Endothelial cell of umbilical vein (primary cell): ENCODE results near the gene MCC. TPM values are rescaled to one million over a fixed set of nuclear protein-coding genes. Genes with fewer than 3 reads are reported as not detected.

ENCODE experiments used
- BruUV-seq: library from RNA; stranded (reverse); fragments of 400-500 nt; replicated peaks from 2 replicates; lab custom pipeline; 2021; lab: Mats Ljungman, UMichigan
- CTCF ChIA-PET: fragments of 300-600, 350-600 bp; sonication (Branson Sonifier 250); formaldehyde crosslinking; loops from one replicate; lab custom pipeline; 2021; ENCODE audit warnings: antibody characterized with exemption, inconsistent platforms; lab: Charles Lee
- POLR2A ChIA-PET: fragments of 300-600, 350-600 bp; sonication (Branson Sonifier 250); formaldehyde crosslinking; loops from one replicate; lab custom pipeline; 2021; ENCODE audit warnings: antibody characterized with exemption, inconsistent platforms; lab: Charles Lee
- DNase-seq: peaks from one replicate; pipeline ENCODE4 v3.0.0-alpha.2; 2011; ENCODE audit warnings: low read depth, low spot score
- FAIRE-seq: peaks from 2 replicates; lab custom pipeline; 2011; peaks lifted over from hg19 to GRCh38; lab: Jason Lieb, UNC
- H2AFZ ChIP-seq: 2 replicates; pipeline ENCODE4 v1.6.0; 2012; ENCODE audit warnings: low read depth, low read length, control low read depth, inconsistent platforms
- H3K27ac ChIP-seq: 2 replicates; pipeline ENCODE4 v1.5.1; 2011; ENCODE audit warnings: low read depth, mild to moderate bottlenecking, control low read depth, low read length, moderate library complexity; ENCODE audit not compliant: insufficient read depth
- H3K27me3 ChIP-seq, 2 experiments: 2 replicates each; pipeline versions ENCODE4 v1.6.0 to v1.6.1; 2011; ENCODE audit warnings: low read length in 2 of 2, mixed read lengths in 1 of 2; ENCODE audit not compliant: control insufficient read depth in 2 of 2, insufficient read depth in 2 of 2
- H3K36me3 ChIP-seq, 2 experiments: 2 replicates in 1 of 2; 3 replicates in 1 of 2; pipeline ENCODE4 v1.5.1; 2011; ENCODE audit warnings: low read length in 2 of 2, mild to moderate bottlenecking in 1 of 2, moderate library complexity in 1 of 2; ENCODE audit not compliant: control insufficient read depth in 2 of 2, insufficient read depth in 2 of 2; ENCODE audit errors: extremely low read depth in 1 of 2
- H3K4me1 ChIP-seq: 3 replicates; pipeline ENCODE4 v1.5.1; 2011; ENCODE audit warnings: mild to moderate bottlenecking, low read length; ENCODE audit not compliant: control insufficient read depth, insufficient read depth; ENCODE audit errors: extremely low read depth
- H3K4me2 ChIP-seq: 2 replicates; pipeline ENCODE4 v1.6.1; 2011; ENCODE audit warnings: low read length, control low read depth, mixed read lengths; ENCODE audit not compliant: insufficient read depth
- H3K4me3 ChIP-seq, 3 experiments: fragments of 200-600 bp in 1 of 3; sonication (generic), shearing (Covaris generic) in 1 of 3; replicated peaks in 1 of 3; 2 replicates each; pipeline ENCODE4 v1.5.1; 2011 to 2016; ENCODE audit warnings: control low read depth in 3 of 3, low read length in 3 of 3, mild to moderate bottlenecking in 2 of 3, inconsistent platforms in 1 of 3, low read depth in 1 of 3, moderate library complexity in 1 of 3; ENCODE audit not compliant: insufficient read depth in 1 of 3
- H3K79me2 ChIP-seq: 2 replicates; pipeline ENCODE4 v1.6.0; 2012; ENCODE audit warnings: low read length, inconsistent platforms; ENCODE audit not compliant: control insufficient read depth, insufficient read depth
- H3K9ac ChIP-seq: replicated peaks from 2 replicates; pipeline ENCODE3; 2011; ENCODE audit warnings: low read length, control low read depth; ENCODE audit not compliant: insufficient read depth; ENCODE audit errors: extremely low read depth
- H3K9me1 ChIP-seq: replicated peaks from 3 replicates; pipeline ENCODE4 v1.6.0; 2011; ENCODE audit warnings: mild to moderate bottlenecking, low read length; ENCODE audit not compliant: control insufficient read depth, insufficient read depth; ENCODE audit errors: extremely low read depth
- H3K9me3 ChIP-seq: replicated peaks from 2 replicates; pipeline ENCODE4 v1.5.1; 2012; ENCODE audit warnings: low read length, inconsistent platforms; ENCODE audit not compliant: control insufficient read depth, insufficient read depth
- H4K20me1 ChIP-seq: replicated peaks from 2 replicates; pipeline ENCODE3; 2011; ENCODE audit warnings: mild to moderate bottlenecking, low read length; ENCODE audit not compliant: control insufficient read depth, insufficient read depth; ENCODE audit errors: extremely low read depth
- EZH2 ChIP-seq: IDR thresholded peaks from 2 replicates; pipeline ENCODE4 v1.6.1; 2012; ENCODE audit warnings: borderline replicate concordance, low read depth, mild to moderate bottlenecking, moderate library complexity, low read length, inconsistent platforms; ENCODE audit not compliant: severe bottlenecking
- FOS ChIP-seq: IDR thresholded peaks from 2 replicates; pipeline ENCODE4 v1.6.1; 2011; ENCODE audit warnings: mild to moderate bottlenecking, low read length, moderate library complexity, borderline replicate concordance; ENCODE audit not compliant: insufficient read depth
- GATA2 ChIP-seq: IDR thresholded peaks from 2 replicates; pipeline ENCODE4 v1.7.0; 2011; ENCODE audit warnings: low read depth, mild to moderate bottlenecking, moderate library complexity, mixed read lengths, low read length; ENCODE audit not compliant: insufficient read length, insufficient read depth
- JUN ChIP-seq: IDR thresholded peaks from 2 replicates; pipeline ENCODE4 v1.6.1; 2011; ENCODE audit warnings: borderline replicate concordance, low read depth; ENCODE audit not compliant: insufficient read length, insufficient read depth
- MYC ChIP-seq: IDR thresholded peaks from one replicate; pipeline ENCODE4 v1.6.1; 2011; ENCODE audit warnings: mild to moderate bottlenecking, low read depth, low read length
- POLR2A ChIP-seq: IDR thresholded peaks from 2 replicates; pipeline ENCODE4 v1.6.1; 2012; ENCODE audit warnings: low read depth, mild to moderate bottlenecking, control low read depth, low read length
- POLR2AphosphoS5 ChIP-seq: IDR thresholded peaks from 2 replicates; pipeline ENCODE4 v1.6.1; 2012; ENCODE audit warnings: low read depth, mild to moderate bottlenecking, control low read depth, low read length, moderate library complexity; ENCODE audit not compliant: insufficient read depth
- dilution Hi-C: fragments of 300-500 bp; cut with MboI; formaldehyde crosslinking; loops from one replicate; pipeline ENCODE4 v1.15.0; 2019; ENCODE audit warnings: low sequenced_read_pairs; ENCODE audit not compliant: extremely low pct_ligation_motif_present
- intact Hi-C: fragments of 100-400 bp; cut with micrococcal nuclease; formaldehyde crosslinking; loops from one replicate; pipeline ENCODE4 v1.10.0; 2022
- polyA plus RNA-seq, 4 experiments: library from polyadenylated mRNA; depleted of rRNA in 3 of 4; stranded (reverse) in 3 of 4; unstranded in 1 of 4; fragments of >200 nt; gene quantifications; 2 replicates each; pipeline versions ENCODE4 v1.2.1 to v1.2.3, GENCODE V29; 2011 to 2012; ENCODE audit warnings: missing spikeins in 1 of 4
- total RNA-seq: library from RNA; stranded (reverse); gene quantifications from 2 replicates; pipeline ENCODE4 v1.2.3, GENCODE V29; 2021
- TF ChIP-seq, protein P1 (sequence below), 2 donors: IDR thresholded peaks; 1 replicate in 1 of 2; 2 replicates in 1 of 2; pipeline ENCODE4 v1.5.1; 2011; ENCODE audit warnings: low read length in 2 of 2, mild to moderate bottlenecking in 2 of 2, moderate library complexity in 2 of 2, control low read depth in 1 of 2, inconsistent platforms in 1 of 2, low read depth in 1 of 2; ENCODE audit not compliant: insufficient read depth in 1 of 2; ENCODE audit errors: extremely low read depth in 1 of 2
- TF ChIP-seq, protein P2 (sequence below): IDR thresholded peaks from 2 replicates; pipeline ENCODE4 v1.6.1; 2011; ENCODE audit not compliant: insufficient read depth, insufficient read length

The MCC gene
- total and polyA plus RNA-seq, 2 donors (not counting 3 experiments of a cell fraction or from before 2014, with no cell fraction given), result 6.9 to 27.5 TPM

DNA sequence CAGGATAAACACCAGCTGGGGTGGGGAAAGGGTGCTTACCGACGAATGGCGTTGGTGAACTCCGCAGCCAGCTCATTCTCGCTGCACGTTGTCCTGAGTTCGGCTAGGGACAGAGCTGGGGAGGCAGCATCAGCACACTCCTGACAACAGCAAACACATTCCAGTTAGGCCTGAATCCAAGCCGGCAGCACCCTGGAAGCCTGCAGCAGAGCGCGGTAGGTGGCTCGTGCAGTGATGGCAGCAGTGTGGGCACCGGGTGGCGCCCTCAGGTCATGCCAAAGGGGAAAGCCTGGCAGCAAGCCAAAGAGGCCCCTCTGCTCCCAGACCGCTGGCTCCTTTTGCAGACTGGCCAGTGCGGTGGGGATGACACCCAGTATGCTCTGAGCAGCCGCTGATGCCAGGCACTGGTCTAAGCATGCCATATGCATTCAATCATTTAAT, 444.7 kb downstream of the MCC start:
- H3K9ac ChIP-seq, result no peak overlapping the region
- no peak overlapping the region for H2AFZ ChIP-seq
- CTCF ChIA-PET, result interaction anchor here (0.7 to 1.9 kb wide), 5 partner anchors 16 to 562 kb away, joined by 3 to 12 read pairs (median 5); no protein-coding TSS in a partner anchor
- no TSS peak for BruUV-seq
- DNase-seq, result peak; percentile 17
- H3K9me1 ChIP-seq, result no peaks in the 10 kb centered on the region
- H3K27ac ChIP-seq, result no peak overlapping the region
- TF ChIP-seq POLR2A, result no peak
- TF ChIP-seq, protein P1, sequence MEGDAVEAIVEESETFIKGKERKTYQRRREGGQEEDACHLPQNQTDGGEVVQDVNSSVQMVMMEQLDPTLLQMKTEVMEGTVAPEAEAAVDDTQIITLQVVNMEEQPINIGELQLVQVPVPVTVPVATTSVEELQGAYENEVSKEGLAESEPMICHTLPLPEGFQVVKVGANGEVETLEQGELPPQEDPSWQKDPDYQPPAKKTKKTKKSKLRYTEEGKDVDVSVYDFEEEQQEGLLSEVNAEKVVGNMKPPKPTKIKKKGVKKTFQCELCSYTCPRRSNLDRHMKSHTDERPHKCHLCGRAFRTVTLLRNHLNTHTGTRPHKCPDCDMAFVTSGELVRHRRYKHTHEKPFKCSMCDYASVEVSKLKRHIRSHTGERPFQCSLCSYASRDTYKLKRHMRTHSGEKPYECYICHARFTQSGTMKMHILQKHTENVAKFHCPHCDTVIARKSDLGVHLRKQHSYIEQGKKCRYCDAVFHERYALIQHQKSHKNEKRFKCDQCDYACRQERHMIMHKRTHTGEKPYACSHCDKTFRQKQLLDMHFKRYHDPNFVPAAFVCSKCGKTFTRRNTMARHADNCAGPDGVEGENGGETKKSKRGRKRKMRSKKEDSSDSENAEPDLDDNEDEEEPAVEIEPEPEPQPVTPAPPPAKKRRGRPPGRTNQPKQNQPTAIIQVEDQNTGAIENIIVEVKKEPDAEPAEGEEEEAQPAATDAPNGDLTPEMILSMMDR (IDR thresholded peaks at IDR 0.05; ENCODE audit: extremely low read depth in 1 of 2, insufficient read depth in 1 of 2, low read depth in 1 of 2, low read length in 2 of 2), result peak; percentile 19 to 20
- dilution Hi-C loops, result no loop called here
- H3K4me1 ChIP-seq, result peaks cover 4% of the 10 kb centered on the region
- intact Hi-C loops, result loop anchor here (1.0 to 2.0 kb wide), 3 partner anchors 287 to 563 kb away; partner anchors contain the start of gene YTHDC2
- no peaks in the 10 kb centered on the region for H3K79me2 ChIP-seq
- no peaks in the 10 kb centered on the region for H3K9me3 ChIP-seq
- H3K27me3 ChIP-seq, result no peaks in the 10 kb centered on the region
- no peaks in the 10 kb centered on the region for H4K20me1 ChIP-seq
- peaks cover 0 to 3% of the 10 kb centered on the region in 2 experiments for H3K36me3 ChIP-seq
- H3K4me3 ChIP-seq, result no peak overlapping the region
- POLR2A ChIA-PET, result no interaction called here
- H3K4me2 ChIP-seq, result no peak overlapping the region
- FAIRE-seq, result no peak

DNA sequence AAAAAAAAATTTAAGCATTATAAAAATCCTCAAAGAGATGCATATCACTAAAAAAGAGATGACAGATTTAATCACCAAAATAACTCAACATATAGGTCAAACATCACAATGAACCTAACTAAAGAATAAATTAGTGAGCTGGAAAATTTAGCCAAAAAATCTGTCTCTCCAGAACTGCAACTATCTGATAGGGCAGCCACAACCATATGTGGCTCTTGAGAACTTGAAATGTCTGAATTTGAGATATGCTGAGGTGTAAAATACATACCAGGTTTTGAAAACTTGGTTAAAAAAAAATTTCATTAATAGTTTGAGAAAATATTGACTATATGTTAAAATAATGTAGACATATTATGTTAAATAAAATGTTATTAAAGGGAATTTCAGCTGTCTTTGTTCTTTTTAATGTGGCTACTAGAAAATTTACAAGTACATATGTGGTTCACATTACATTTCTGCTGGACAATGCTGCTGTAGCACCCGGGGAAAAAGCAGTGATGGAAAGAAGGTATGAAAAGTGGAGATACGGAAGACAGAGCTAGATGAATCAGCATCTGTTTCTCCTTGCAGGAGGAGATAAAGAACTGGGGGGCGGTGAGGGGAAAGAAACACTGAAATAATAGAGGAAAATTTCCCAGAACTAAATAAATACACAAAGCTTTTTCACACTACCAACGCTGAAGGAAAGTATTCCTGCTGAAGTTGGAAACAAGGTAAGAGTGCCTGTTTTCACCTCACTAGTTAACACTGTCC, 445.6 kb downstream of the MCC start:
- Histone ChIP-seq H2AFZ (no peak overlapping the region), H4K20me1 (no peaks in the 10 kb centered on the region), H3K9me1 (no peaks in the 10 kb centered on the region), H3K9ac (no peak overlapping the region), H3K79me2 (no peaks in the 10 kb centered on the region), H3K27me3 (no peaks in the 10 kb centered on the region), H3K4me1 (no peaks in the 10 kb centered on the region), H3K4me2 (no peak overlapping the region), H3K36me3 (peaks cover 0 to 3% of the 10 kb centered on the region in 2 experiments), H3K27ac (no peak overlapping the region), H3K4me3 (no peak overlapping the region), H3K9me3 (no peaks in the 10 kb centered on the region)
- ChIA-PET CTCF (interaction anchor here (0.7 to 1.9 kb wide), 6 partner anchors 17 to 563 kb away, joined by 3 to 12 read pairs (median 5); no protein-coding TSS in a partner anchor), POLR2A (no interaction called here)
- TF ChIP-seq FOS (no peak), EZH2 (no peak), JUN (no peak), POLR2AphosphoS5 (no peak), MYC (no peak), GATA2 (no peak), POLR2A (no peak)
- TF ChIP-seq, protein P1 (IDR thresholded peaks at IDR 0.05; ENCODE audit: extremely low read depth in 1 of 2, insufficient read depth in 1 of 2, low read depth in 1 of 2, low read length in 2 of 2), result no peak
- TF ChIP-seq, protein P2, sequence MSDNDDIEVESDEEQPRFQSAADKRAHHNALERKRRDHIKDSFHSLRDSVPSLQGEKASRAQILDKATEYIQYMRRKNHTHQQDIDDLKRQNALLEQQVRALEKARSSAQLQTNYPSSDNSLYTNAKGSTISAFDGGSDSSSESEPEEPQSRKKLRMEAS, result no peak
- BruUV-seq, result no TSS peak
- intact Hi-C loops (loop anchor here (1.0 to 2.0 kb wide), 3 partner anchors 288 to 564 kb away; partner anchors contain the start of gene YTHDC2), dilution Hi-C loops (no loop called here)
- FAIRE-seq (no peak), DNase-seq (peak; percentile 63)
